ENCODE results near the gene PRM1.

DNA sequence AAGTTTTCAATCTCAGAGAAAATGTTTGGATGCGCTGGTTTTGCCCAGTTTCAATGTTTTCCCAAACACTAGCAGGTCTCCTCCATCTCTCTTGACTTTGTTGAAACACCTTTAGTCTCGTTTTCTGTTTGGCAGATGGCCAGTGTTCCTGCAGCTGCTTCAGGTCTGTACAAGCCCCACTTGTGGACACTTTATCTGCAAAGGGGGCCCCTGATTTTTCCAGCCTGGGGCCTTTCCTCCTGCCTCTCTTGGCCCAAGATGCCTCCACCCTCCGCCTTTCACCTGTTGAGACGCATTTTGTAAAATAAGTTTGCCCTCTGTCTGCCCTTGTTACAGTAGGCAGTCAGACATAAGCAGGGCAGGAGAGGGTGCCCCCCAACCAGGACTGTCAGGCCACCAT is 21.8 kb upstream of the PRM1 start:
- TF ChIP-seq, protein P1, sequence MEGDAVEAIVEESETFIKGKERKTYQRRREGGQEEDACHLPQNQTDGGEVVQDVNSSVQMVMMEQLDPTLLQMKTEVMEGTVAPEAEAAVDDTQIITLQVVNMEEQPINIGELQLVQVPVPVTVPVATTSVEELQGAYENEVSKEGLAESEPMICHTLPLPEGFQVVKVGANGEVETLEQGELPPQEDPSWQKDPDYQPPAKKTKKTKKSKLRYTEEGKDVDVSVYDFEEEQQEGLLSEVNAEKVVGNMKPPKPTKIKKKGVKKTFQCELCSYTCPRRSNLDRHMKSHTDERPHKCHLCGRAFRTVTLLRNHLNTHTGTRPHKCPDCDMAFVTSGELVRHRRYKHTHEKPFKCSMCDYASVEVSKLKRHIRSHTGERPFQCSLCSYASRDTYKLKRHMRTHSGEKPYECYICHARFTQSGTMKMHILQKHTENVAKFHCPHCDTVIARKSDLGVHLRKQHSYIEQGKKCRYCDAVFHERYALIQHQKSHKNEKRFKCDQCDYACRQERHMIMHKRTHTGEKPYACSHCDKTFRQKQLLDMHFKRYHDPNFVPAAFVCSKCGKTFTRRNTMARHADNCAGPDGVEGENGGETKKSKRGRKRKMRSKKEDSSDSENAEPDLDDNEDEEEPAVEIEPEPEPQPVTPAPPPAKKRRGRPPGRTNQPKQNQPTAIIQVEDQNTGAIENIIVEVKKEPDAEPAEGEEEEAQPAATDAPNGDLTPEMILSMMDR (IDR thresholded peaks at IDR 0.05 in 8 of 11, conservative IDR thresholded peaks at IDR 0.05 in 3 of 11): no peak
- TF ChIP-seq POLR2AphosphoS5 (IDR thresholded peaks at IDR 0.05): no peak
- no peak for TF ChIP-seq POLR2A (IDR thresholded peaks at IDR 0.05)

All from spleen (tissue), 7 donors.